ENCODE measurements around the gene BCL11B.
"Not testable (repeated sequence)": the region's sequence is repeated elsewhere in the genome, so short reads cannot be mapped to it uniquely, and the experiment has no call there.

The BCL11B gene

DNA sequence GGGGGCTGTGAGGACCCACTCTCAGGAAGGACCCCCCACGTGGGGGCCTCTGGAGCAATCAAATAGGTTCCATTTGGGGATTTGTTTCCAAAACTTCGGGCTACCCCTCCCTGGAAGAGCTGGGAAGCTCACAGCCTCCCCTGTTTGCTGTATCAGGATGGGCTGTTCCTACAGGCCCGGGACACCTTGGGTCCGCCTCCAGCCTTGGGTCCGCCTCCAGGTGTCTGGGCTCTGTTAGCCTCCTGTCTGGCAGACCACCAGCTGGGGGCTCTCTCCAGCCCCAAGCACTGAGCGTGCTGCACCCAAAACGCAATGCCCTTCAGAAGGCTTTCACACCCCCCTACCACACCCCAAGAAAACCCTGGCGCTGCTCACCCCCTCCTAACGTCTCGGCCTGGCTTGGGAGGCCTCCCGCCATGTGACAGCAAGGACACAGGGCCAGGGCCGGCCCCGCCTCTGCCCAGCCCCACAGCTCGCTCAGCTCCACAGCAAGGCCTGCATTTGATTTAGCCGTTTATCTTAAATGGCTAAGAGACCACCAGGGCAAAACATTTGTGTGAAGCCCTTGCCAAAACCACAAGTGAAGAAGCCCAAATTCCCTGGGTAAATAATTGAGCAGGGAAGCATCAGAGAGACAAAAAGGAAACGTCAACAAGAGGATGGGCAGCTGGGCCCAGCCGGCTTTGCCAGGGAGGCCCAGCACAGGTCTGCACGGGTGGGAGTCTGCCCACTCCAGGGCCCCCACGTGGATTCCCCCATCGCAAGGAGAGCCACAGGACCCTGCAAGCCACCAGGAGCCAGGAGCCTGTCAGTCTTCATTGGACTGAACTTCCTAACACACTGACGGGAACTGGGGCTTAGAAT, 39.9 kb downstream of the BCL11B start:
- TF ChIP-seq, protein P1, sequence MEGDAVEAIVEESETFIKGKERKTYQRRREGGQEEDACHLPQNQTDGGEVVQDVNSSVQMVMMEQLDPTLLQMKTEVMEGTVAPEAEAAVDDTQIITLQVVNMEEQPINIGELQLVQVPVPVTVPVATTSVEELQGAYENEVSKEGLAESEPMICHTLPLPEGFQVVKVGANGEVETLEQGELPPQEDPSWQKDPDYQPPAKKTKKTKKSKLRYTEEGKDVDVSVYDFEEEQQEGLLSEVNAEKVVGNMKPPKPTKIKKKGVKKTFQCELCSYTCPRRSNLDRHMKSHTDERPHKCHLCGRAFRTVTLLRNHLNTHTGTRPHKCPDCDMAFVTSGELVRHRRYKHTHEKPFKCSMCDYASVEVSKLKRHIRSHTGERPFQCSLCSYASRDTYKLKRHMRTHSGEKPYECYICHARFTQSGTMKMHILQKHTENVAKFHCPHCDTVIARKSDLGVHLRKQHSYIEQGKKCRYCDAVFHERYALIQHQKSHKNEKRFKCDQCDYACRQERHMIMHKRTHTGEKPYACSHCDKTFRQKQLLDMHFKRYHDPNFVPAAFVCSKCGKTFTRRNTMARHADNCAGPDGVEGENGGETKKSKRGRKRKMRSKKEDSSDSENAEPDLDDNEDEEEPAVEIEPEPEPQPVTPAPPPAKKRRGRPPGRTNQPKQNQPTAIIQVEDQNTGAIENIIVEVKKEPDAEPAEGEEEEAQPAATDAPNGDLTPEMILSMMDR (IDR thresholded peaks at IDR 0.05; ENCODE audit: low read depth, low read length, missing control alignments): no peak
- DNase-seq (ENCODE audit: low read depth): no peak
- H3K4me3 ChIP-seq (ENCODE audit: low read depth, low read length): no peak overlapping the region
- in situ Hi-C loops (cut with HindIII; ENCODE audit: low sequenced_read_pairs): no loop called here

DNA sequence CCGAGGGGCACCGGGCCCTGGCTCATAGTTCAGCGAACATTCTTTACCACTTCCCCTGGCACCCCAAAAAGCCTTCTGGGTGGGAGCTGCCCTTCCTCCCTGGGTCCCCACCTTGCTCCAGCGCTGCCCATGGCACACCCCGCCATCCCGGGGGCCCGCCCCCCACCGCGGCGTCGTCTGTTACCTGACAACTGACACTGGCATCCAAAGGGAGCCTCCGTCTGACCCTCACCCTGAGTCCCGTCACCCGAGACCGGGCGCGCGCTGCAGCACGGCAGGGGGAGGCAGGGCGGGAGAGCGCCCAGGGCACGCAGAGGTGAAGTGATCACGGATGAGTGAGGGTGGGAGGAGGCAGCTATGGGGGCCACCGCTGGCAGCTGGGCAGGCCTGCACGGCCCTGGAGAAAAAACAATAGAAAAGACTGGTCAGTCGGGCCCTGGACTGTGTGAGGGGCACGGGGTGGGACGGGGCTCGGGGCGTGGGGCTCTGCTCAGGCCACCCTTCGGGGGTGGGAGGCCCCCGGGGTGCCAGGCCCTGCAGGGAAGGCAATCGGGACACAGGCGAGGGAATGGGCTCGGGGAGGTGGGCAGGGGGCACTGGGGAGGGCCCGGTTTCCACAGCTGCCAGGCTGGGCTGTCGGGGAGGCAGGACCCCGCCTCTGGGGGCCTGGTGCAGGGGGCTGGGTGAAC, 40.7 kb downstream of the BCL11B start:
- TF ChIP-seq, protein P1 (IDR thresholded peaks at IDR 0.05; ENCODE audit: low read depth, low read length, missing control alignments): no peak
- no peak overlapping the region for H3K4me3 ChIP-seq (ENCODE audit: low read depth, low read length)
- in situ Hi-C loops (cut with HindIII; ENCODE audit: low sequenced_read_pairs): no loop called here
- no peak for DNase-seq (ENCODE audit: low read depth)

DNA sequence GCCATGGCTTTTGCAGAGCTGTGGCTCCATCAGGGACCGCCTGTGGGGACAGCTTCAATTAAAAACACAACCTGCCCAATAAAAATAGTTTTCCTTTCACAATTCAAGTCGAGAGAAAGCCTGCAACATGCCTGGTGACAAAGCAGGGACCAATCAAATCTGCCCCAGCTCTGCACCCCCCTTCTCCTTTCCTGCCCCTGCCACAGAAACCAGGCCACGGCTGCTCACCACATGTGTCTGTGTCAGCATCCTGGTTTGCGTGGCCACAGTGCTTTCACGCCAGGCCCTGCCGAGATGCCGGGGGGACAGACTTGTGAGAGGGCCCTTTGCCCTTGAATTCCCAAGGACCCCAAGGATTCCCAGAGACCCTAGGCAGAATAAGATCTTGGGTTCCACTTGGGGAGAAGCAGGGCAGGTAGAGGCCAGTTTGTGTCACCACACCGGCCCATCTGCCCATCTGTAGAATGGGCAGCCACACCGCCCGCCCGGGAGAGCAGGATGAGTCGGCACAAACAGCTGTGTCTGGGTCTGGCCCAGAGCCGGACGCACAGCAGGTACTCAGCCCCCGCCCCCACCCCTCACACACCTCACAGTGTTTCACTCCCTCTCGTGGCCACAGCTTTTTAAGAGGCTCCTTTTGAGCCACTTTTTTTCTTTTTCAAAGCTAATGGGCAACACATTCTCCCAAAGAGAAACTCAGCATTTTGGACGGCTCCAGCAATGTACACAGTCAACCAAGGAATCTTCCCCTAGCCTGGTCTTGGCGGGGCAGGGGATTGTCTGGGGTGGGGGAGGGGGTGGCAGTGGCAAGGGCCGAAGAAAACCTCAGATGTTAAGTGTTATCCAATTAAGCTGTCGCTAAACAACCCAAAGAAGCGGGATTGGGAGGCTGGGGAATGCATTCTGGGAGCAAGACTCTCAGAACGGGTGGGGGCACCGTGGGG, 41.5 kb downstream of the BCL11B start:
- no peak overlapping the region for H3K4me3 ChIP-seq (ENCODE audit: low read depth, low read length)
- in situ Hi-C loops (cut with HindIII; ENCODE audit: low sequenced_read_pairs): no loop called here
- no peak for DNase-seq (ENCODE audit: low read depth)
- TF ChIP-seq, protein P1 (IDR thresholded peaks at IDR 0.05; ENCODE audit: low read depth, low read length, missing control alignments): peak; percentile 19

DNA sequence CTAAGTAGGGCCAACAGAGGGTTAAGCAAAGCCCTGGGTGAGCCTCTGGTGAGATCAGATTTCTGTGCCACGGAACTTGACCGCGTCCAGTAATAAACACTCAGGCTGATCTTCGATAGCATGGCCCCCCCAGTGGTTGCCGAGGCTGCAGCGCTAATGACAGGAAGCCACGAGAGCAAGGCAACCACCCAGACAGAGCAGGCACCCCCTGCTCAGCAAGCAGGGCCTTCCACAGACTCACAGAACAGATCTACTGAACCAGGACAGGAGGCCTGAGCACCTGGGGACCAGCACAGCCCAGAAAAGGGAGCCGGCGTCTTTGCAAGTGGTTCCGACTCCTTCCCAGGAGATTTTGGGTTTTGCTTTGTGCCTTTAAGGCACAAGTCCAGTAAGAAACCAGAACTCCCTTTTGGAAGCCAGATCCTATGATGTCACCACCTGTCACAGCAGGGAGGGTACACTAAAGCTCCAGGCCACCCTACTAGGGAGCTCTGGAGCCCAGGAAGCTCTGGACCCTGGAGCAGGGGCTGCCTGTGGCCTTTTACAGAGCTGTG, 42.3 kb downstream of the BCL11B start:
- in situ Hi-C loops (cut with HindIII; ENCODE audit: low sequenced_read_pairs): no loop called here
- DNase-seq (ENCODE audit: low read depth): no peak
- TF ChIP-seq, protein P1 (IDR thresholded peaks at IDR 0.05; ENCODE audit: low read depth, low read length, missing control alignments): no peak
- no peak overlapping the region for H3K4me3 ChIP-seq (ENCODE audit: low read depth, low read length)

DNA sequence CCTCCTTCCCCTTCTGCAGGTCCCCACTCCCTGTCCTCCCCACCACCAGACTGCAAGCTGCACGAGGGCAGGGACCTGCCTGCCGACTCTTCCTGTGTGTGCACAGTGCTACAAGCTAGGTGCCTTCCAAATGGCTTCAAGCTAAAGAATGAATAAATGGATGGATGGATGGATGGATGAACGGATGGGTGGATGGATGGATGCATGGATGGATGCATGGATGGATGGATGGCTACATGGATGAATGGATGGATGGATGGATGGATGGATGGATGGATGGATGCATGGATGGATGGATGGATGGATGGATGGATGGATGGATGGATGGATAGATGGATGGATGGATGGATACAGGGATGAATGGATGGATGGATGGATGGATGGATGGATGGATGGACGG, 43.2 kb downstream of the BCL11B start:
- H3K4me3 ChIP-seq (ENCODE audit: low read depth, low read length); DNase-seq (ENCODE audit: low read depth); in situ Hi-C loops (cut with HindIII; ENCODE audit: low sequenced_read_pairs): not testable (repeated sequence)

DNA sequence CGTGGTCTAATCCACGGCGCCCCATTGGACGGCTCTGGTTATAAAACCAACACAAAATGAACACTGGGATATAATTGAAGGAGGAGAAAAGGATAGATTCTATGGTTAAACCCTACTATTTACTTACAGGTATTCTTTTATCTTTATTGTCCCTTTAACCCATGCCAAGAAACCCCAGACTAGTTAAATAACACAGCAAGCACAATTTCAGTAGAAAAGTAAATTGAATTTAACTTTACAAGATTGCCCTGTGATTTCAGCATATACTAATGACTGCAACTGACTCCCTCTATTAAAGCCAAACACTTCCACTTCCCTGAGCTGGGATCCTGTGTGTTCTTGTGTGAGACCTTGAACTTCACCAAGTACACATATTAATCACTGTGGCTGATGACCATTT, 45.3 kb downstream of the BCL11B start:
- TF ChIP-seq, protein P1 (IDR thresholded peaks at IDR 0.05; ENCODE audit: low read depth, low read length, missing control alignments): no peak
- DNase-seq (ENCODE audit: low read depth): no peak
- H3K4me3 ChIP-seq (ENCODE audit: low read depth, low read length): no peak overlapping the region
- in situ Hi-C loops (cut with HindIII; ENCODE audit: low sequenced_read_pairs): no loop called here
